GM19238 (cell line): Measurements from ENCODE around the gene POLG2.
"Not testable (repeated sequence)": the region's sequence is repeated elsewhere in the genome, so short reads cannot be mapped to it uniquely, and the experiment has no call there.

Experiments
- DNase-seq: peaks from one replicate; pipeline ENCODE4 v3.0.0; 2011; ENCODE audit warnings: low spot score; ENCODE audit not compliant: insufficient read length

Gene POLG2

DNA sequence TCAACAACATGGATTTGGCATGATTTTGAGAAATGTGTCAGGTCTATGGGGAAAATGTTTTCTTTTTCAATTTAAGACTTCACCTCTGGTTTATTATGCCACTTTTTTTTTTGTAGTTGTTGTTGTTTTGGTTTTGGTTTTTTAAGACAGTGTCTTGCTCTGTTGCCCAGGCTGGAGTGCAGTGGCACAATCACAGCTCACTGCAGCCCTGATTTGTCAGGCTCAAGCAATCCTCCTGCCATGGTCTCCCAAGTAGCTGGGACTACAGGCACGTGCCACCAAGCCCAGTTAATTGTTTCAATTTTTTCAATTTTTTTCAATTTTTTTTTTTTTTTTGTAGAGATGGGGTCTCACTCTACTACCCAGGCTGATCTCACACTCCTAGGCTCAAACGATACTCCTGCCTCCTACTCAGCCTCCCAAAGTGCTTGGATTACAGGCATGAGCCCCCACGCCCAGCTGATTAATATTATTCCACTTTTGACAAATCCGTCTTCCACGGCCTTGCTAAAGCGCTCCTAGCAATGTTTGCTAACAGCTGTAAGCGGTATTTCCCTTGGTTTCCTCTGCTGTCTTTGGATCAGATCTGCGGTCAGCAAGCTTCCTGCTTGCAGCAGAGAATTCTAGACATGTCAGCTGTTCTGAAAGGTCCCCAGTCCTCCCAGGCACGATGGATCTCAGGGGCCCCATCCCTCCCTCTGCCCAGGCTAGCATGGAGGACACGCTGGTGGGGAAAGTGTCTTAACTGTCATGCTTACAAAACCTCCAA is 54.9 kb downstream of the POLG2 start:
- no peak for DNase-seq

DNA sequence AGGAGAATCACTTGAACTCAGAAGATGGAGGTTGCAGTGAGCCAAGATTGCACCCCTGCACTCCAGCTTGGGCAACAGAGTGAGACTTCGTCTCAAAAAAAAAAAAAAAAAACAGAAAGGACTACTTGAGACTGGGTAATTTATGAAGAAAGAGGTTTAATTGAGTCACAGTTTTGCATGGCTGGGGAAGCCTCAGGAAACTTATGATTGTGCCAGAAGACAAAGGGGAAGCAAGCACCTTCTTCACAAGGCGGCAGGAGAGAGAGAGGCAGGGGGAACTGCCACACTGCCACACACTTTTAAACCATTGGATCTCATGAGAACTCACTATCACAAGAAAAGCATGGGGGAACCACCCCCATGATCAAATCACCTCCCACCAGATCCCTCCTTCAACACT is 56.9 kb downstream of the POLG2 start:
- DNase-seq = no peak

DNA sequence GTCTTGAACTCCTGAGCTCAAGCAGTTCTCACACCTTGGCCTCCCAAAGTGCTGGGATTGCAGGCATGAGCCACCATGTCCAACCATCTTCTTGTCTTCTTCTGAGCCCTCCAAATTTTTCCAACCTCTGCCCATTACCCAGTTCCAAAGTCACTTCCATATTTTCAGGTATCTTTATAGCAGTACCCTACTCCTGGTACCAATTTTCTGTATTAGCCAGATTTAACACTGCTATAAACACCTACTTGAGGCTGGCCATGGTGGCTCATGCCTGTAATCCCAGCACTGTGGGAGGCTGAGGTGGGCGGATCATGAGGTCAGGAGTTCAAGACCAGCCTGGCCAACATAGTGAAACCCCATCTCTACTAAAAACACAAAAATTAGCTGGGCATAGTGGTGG is 57.3 kb downstream of the POLG2 start:
- DNase-seq = not testable (repeated sequence)

DNA sequence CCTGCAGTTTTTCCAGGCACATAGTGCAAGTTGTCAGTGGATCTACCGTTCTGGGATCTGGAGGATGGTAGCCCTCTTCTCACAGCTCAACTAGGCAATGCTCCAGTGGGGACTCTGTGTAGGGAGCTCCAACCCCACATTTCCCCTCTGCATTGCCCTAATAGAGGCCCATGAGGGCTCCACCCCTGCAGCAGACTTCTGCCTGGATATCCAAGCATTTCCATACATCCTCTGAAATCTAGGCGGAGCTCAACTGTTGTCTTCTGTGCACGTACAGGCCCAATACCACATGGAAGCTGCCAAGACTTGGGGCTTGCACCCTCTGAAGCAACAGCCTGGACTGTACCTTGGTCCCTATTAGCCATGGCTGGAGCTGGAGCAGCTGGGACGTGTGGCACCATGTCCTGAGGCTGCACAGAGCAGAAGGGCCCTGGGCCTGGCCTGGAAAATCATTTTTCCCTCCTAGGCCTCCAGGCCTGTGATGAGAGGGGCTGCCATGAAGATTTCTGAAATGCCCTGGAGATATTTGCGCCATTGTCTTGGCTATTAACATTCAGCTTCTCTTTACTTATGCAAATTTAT is 58.8 kb downstream of the POLG2 start:
- no peak for DNase-seq

DNA sequence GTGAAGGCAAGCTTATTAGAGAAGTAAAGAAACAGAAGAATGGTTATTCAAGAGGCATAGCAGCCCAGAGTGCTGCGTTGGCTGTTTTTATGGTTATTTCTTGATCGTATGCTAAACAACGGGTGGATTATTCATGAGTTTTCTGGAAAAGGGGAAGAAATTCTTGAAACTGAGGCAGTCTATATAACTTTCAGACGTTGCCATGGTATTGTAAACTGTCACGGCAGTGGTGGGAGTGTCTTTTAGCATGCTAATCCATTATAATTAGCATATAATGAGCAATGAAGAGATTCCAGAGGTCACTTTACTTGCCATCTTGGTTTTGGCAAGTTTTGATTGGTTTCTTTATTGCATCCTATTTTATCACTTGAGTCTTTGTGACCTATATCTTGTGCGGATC is 65.3 kb downstream of the POLG2 start:
- DNase-seq = no peak

DNA sequence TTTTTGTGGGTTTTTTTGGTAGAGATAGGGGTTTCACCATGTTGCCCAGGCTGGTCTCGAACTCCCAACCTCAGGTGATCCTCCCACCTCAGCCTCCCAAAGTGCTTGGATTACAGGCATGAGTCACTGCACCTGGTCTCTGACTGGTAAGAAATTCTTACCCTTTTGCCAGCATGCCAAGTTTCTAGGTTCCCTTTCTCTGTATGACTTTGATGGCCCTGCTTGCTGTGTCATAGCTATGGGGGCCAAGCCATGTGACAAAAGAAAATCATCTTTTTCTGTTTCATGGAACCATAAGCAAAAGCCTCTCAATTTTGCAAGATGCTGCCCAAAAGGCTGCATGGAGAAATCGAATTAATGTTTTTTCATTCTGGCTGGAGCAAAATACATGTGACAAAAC is 66.8 kb downstream of the POLG2 start:
- DNase-seq = not testable (repeated sequence)

DNA sequence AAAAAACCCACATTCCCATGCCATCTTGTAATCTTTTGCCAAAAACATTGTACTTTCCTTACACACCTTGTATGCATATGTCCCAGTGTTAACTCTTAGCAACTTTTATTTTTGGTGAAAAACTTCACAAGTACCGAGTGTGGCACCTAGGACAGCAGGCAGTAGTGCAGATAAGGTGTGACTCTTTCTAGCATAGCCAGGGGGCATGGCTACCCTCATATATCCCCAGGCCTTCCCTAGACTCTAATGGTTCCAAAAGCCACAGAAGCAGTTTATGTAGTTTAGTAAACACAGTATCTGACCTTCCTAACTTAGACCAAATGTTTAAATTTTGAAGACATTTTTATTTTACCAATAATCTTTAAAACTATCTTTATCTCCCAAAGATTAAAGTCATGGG is 68.4 kb downstream of the POLG2 start:
- DNase-seq = no peak
